Trophoblast cell (in vitro differentiated cells and primary cell): ENCODE results near the gene BTG4.

Source experiments
- DNase-seq, 2 donors: peaks; one replicate each; pipeline ENCODE4 v3.0.0-alpha.2; 2016
- H2AFZ ChIP-seq: 2 replicates; pipeline ENCODE4 v1.6.1; 2013; ENCODE audit warnings: low read length, moderate library complexity, mild to moderate bottlenecking; ENCODE audit not compliant: insufficient read depth, poor library complexity
- H2AK5ac ChIP-seq: 2 replicates; pipeline ENCODE4 v1.6.1; 2013; ENCODE audit warnings: mild to moderate bottlenecking, low read length
- H2BK120ac ChIP-seq: 2 replicates; pipeline ENCODE4 v1.6.1; 2013; ENCODE audit warnings: low read length, mild to moderate bottlenecking, moderate library complexity; ENCODE audit not compliant: insufficient read depth, poor library complexity
- H2BK12ac ChIP-seq: 2 replicates; pipeline ENCODE4 v1.6.1; 2013; ENCODE audit warnings: mild to moderate bottlenecking, low read length, moderate library complexity
- H2BK5ac ChIP-seq: 2 replicates; pipeline ENCODE4 v1.6.1; 2013; ENCODE audit warnings: low read length, low read depth, moderate library complexity, mild to moderate bottlenecking; ENCODE audit not compliant: poor library complexity
- H3K14ac ChIP-seq: 2 replicates; pipeline ENCODE4 v1.6.1; 2013; ENCODE audit warnings: mild to moderate bottlenecking, low read length
- H3K18ac ChIP-seq: 2 replicates; pipeline ENCODE4 v1.6.1; 2013; ENCODE audit warnings: mild to moderate bottlenecking, low read length
- H3K23ac ChIP-seq: 2 replicates; pipeline ENCODE4 v1.6.1; 2013; ENCODE audit warnings: low read length
- H3K27ac ChIP-seq: 2 replicates; pipeline ENCODE4 v1.5.1; 2013; ENCODE audit warnings: low read depth, mild to moderate bottlenecking, inconsistent platforms, low read length, moderate library complexity
- H3K27me3 ChIP-seq: 2 replicates; pipeline ENCODE4 v1.6.1; 2013; ENCODE audit warnings: inconsistent platforms, mild to moderate bottlenecking, low read length, moderate library complexity; ENCODE audit not compliant: insufficient read depth
- H3K36me3 ChIP-seq, 2 experiments: 1 replicate in 1 of 2; 2 replicates in 1 of 2; pipeline ENCODE4 v1.6.1; 2013; ENCODE audit warnings: low read length in 2 of 2, mild to moderate bottlenecking in 2 of 2, moderate library complexity in 1 of 2; ENCODE audit not compliant: insufficient read depth in 2 of 2, control insufficient read depth in 1 of 2
- H3K4ac ChIP-seq: 2 replicates; pipeline ENCODE4 v1.6.1; 2013; ENCODE audit warnings: low read depth, mild to moderate bottlenecking, low read length, moderate library complexity
- H3K4me1 ChIP-seq, 2 experiments: 1 replicate in 1 of 2; 2 replicates in 1 of 2; pipeline ENCODE4 v1.6.1; 2013; ENCODE audit warnings: low read length in 2 of 2, mild to moderate bottlenecking in 2 of 2, moderate library complexity in 1 of 2; ENCODE audit not compliant: insufficient read depth in 2 of 2, control insufficient read depth in 1 of 2
- H3K4me2 ChIP-seq: 2 replicates; pipeline ENCODE4 v1.6.1; 2013; ENCODE audit warnings: inconsistent platforms, mild to moderate bottlenecking, low read length, moderate library complexity
- H3K4me3 ChIP-seq: 2 replicates; pipeline ENCODE4 v1.5.1; 2013; ENCODE audit warnings: mild to moderate bottlenecking, low read depth, low read length, inconsistent platforms
- H3K79me1 ChIP-seq: one replicate; pipeline ENCODE4 v1.6.1; 2013; ENCODE audit warnings: low read length
- H3K79me2 ChIP-seq: 2 replicates; pipeline ENCODE4 v1.6.1; 2013; ENCODE audit warnings: low read length, mild to moderate bottlenecking; ENCODE audit not compliant: control insufficient read depth, insufficient read depth, poor library complexity
- H3K9ac ChIP-seq: 2 replicates; pipeline ENCODE4 v1.6.1; 2013; ENCODE audit warnings: mild to moderate bottlenecking, low read length
- H3K9me3 ChIP-seq: 2 replicates; pipeline ENCODE4 v1.6.1; 2013; ENCODE audit warnings: low read depth, mild to moderate bottlenecking, control low read depth, inconsistent platforms, low read length; ENCODE audit not compliant: insufficient read depth
- H4K12ac ChIP-seq: 2 replicates; pipeline ENCODE4 v1.6.1; 2013; ENCODE audit warnings: low read depth, mild to moderate bottlenecking, low read length, moderate library complexity
- H4K8ac ChIP-seq: 2 replicates; pipeline ENCODE4 v1.6.1; 2013; ENCODE audit warnings: low read depth, mild to moderate bottlenecking, low read length, moderate library complexity
- H4K91ac ChIP-seq: one replicate; pipeline ENCODE4 v1.6.1; 2013; ENCODE audit warnings: low read depth, mild to moderate bottlenecking, low read length, moderate library complexity
- WGBS: extraction: QIAGEN DNeasy Blood & Tissue Kit; methylation state at CpG from one replicate; pipeline ENCODE4 v1.1.7; 2013; ENCODE audit warnings: missing lambda C conversion rate; ENCODE audit not compliant: insufficient read length, insufficient coverage; ENCODE audit errors: extremely low coverage; 5-methylcytosine and 5-hydroxymethylcytosine counted together

Gene BTG4

DNA sequence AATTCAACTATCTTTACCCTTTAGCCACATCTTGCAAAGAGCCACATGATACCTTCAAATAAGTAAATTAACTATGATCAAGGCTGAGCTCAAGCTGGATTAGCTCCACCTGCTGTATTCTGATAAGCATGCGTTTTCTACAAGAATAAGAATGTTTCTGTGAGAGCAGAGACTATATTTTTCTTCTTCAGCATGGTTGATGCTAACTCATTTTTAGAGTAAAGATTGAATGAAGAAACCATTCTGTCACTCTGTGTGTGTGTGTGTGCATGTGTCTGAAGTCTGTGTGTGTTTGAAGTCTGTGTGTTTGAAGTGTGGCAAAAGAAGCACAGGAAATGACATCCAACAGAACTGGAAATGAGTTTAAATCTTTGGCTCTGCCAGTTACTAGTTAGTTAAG lies 16.4 kb upstream of the BTG4 start:
- Histone ChIP-seq H3K4me1 (peaks cover 13 to 19% of the 10 kb centered on the region in 2 experiments), H3K4ac (no peak overlapping the region), H3K79me2 (peaks cover 2% of the 10 kb centered on the region), H2AK5ac (no peak overlapping the region), H4K8ac (no peak overlapping the region), H3K27me3 (no peaks in the 10 kb centered on the region), H3K23ac (no peak overlapping the region), H3K9me3 (no peaks in the 10 kb centered on the region), H3K79me1 (peaks cover 16% of the 10 kb centered on the region), H2BK12ac (no peak overlapping the region), H3K14ac (no peak overlapping the region), H2BK5ac (no peak overlapping the region), H3K27ac (peak overlapping the region; percentile 27), H4K91ac (no peak overlapping the region), H3K4me2 (no peak overlapping the region), H3K36me3 (no peaks in the 10 kb centered on the region), H2BK120ac (no peak overlapping the region), H3K18ac (no peak overlapping the region), H3K9ac (no peak overlapping the region), H4K12ac (no peak overlapping the region), H2AFZ (no peak overlapping the region), H3K4me3 (no peak overlapping the region)
- no peak for DNase-seq
- WGBS, result no CpG with 5 or more reads among the region's 1 CpG

DNA sequence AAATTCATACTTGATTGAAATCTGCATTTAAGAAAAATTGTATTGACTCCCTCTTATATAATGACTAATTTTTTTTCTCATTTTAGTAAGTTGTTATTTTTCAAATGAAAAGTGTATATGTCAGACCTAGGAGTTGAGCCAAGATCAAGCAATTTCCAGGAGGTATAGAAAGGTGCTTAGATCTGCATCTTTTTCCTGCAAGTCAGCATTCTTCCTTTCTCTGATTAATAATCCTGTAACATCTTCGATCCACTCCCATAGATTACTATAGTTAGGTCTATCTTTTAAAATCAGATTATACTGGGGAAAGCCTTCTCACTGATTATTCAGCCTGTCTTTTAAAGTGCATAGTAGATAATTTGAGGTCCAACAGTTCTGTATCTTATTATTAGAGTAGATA lies 15.1 kb upstream of the BTG4 start:
- Histone ChIP-seq H3K14ac (no peak overlapping the region), H3K79me2 (peaks cover 2% of the 10 kb centered on the region), H2BK12ac (no peak overlapping the region), H3K9ac (no peak overlapping the region), H3K4me3 (no peak overlapping the region), H3K79me1 (peaks cover 13% of the 10 kb centered on the region), H2BK120ac (no peak overlapping the region), H2AK5ac (no peak overlapping the region), H4K8ac (no peak overlapping the region), H2BK5ac (no peak overlapping the region), H3K9me3 (no peaks in the 10 kb centered on the region), H2AFZ (no peak overlapping the region), H4K12ac (no peak overlapping the region), H3K4me1 (peaks cover 11 to 16% of the 10 kb centered on the region in 2 experiments), H4K91ac (no peak overlapping the region), H3K36me3 (no peaks in the 10 kb centered on the region), H3K18ac (no peak overlapping the region), H3K27ac (no peak overlapping the region), H3K23ac (no peak overlapping the region), H3K4me2 (no peak overlapping the region), H3K27me3 (no peaks in the 10 kb centered on the region), H3K4ac (no peak overlapping the region)
- WGBS, result no CpG with 5 or more reads among the region's 1 CpG
- no peak for DNase-seq

DNA sequence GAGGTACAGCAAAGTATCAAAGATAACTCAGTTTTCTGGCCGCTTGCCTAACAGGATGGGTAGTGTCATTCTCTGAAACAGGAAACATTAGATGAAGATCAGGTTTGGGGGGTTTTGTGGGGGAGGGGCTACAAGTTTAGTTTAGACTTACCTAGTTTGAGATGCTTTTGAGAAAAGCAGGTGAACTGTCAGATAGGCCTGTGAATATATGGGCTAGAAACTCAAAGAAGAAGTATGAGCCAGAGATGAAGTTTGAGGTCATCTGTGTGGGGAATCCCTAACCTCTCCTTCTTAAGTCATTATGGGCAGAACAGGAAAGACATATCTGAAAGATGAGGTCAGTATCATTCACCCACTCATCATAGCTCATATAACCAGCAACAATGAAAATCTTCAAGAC lies 14.3 kb upstream of the BTG4 start:
- no peak overlapping the region for H4K12ac ChIP-seq
- H3K9ac ChIP-seq, result no peak overlapping the region
- WGBS, result no CpG with 5 or more reads among the region's 1 CpG
- H3K4me1 ChIP-seq, result peaks cover 4 to 10% of the 10 kb centered on the region in 2 experiments
- peaks cover 2% of the 10 kb centered on the region for H3K79me2 ChIP-seq
- H3K18ac ChIP-seq, result no peak overlapping the region
- H4K8ac ChIP-seq, result no peak overlapping the region
- H3K36me3 ChIP-seq, result no peaks in the 10 kb centered on the region
- H3K4me3 ChIP-seq, result no peak overlapping the region
- H3K79me1 ChIP-seq, result peaks cover 8% of the 10 kb centered on the region
- no peak overlapping the region for H2AFZ ChIP-seq
- H3K27me3 ChIP-seq, result no peaks in the 10 kb centered on the region
- no peak overlapping the region for H4K91ac ChIP-seq
- H3K14ac ChIP-seq, result no peak overlapping the region
- H2AK5ac ChIP-seq, result no peak overlapping the region
- H2BK12ac ChIP-seq, result no peak overlapping the region
- H3K9me3 ChIP-seq, result no peaks in the 10 kb centered on the region
- H2BK5ac ChIP-seq, result no peak overlapping the region
- no peak overlapping the region for H3K4ac ChIP-seq
- DNase-seq, result no peak
- no peak overlapping the region for H2BK120ac ChIP-seq
- H3K23ac ChIP-seq, result no peak overlapping the region
- H3K27ac ChIP-seq, result peak overlapping the region; percentile 70
- no peak overlapping the region for H3K4me2 ChIP-seq

DNA sequence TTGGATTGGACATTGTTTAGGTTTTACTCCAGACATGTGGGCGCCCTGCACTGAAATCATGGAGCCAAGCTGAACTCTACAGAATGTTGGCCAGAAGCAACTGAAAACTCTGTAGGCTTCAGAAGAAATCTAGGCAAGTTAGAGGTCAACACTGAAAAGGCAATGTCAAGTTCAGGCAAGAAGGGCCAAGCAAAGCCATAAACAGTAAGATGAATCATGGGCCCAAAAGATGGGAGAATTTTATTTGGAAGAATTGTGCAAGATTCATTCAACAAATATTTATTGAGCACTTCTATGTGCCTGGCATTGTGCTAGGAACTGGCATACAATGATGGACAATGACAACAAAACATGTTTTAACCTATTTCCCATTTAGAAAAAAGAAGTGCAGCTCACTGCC lies 13.3 kb upstream of the BTG4 start:
- Histone ChIP-seq H2BK120ac (no peak overlapping the region), H3K23ac (no peak overlapping the region), H4K12ac (no peak overlapping the region), H4K8ac (no peak overlapping the region), H2AK5ac (no peak overlapping the region), H3K4ac (no peak overlapping the region), H3K14ac (no peak overlapping the region), H3K9me3 (no peaks in the 10 kb centered on the region), H3K36me3 (no peaks in the 10 kb centered on the region), H2BK12ac (peak overlapping the region; percentile 68), H3K79me1 (peaks cover 8% of the 10 kb centered on the region), H3K9ac (no peak overlapping the region), H3K27ac (no peak overlapping the region), H3K4me2 (no peak overlapping the region), H3K79me2 (peaks cover 2% of the 10 kb centered on the region), H3K27me3 (no peaks in the 10 kb centered on the region), H3K4me1 (peaks cover 4 to 10% of the 10 kb centered on the region in 2 experiments), H3K18ac (no peak overlapping the region), H3K4me3 (no peak overlapping the region), H2BK5ac (no peak overlapping the region), H2AFZ (no peak overlapping the region), H4K91ac (no peak overlapping the region)
- WGBS, result no CpG with 5 or more reads among the region's 1 CpG
- DNase-seq, result no peak
